Type B pancreatic cell (in vitro differentiated cells): Measurements from ENCODE around the gene KCNG3. TPM values are rescaled to one million over a fixed set of nuclear protein-coding genes. Genes with fewer than 3 reads are reported as not detected.

Experiments
- DNase-seq: peaks from one replicate; pipeline ENCODE4 v3.0.0; 2021; ENCODE audit warnings: mixed read lengths; ENCODE audit not compliant: unreplicated experiment; ENCODE audit errors: extremely low spot score
- H3K27ac Mint-ChIP-seq: 2 replicates; pipeline ENCODE4 v1.8.0; 2021; ENCODE audit warnings: mild to moderate bottlenecking, mixed read lengths
- H3K27me3 Mint-ChIP-seq: 2 replicates; pipeline ENCODE4 v1.8.0; 2021; ENCODE audit warnings: mixed read lengths
- H3K36me3 Mint-ChIP-seq: 2 replicates; pipeline ENCODE4 v1.8.0; 2021; ENCODE audit warnings: mixed read lengths
- H3K4me1 Mint-ChIP-seq: one replicate; pipeline ENCODE4 v1.8.0; 2021; ENCODE audit warnings: mixed read lengths; ENCODE audit not compliant: unreplicated experiment
- H3K4me3 Mint-ChIP-seq: 2 replicates; pipeline ENCODE4 v1.8.0; 2021; ENCODE audit warnings: mild to moderate bottlenecking, mixed read lengths
- H3K9me3 Mint-ChIP-seq: 2 replicates; pipeline ENCODE4 v1.8.0; 2021; ENCODE audit warnings: mixed read lengths
- CTCF ChIP-seq: fragments of 200-600 bp; sonication (generic); conservative IDR thresholded peaks from 2 replicates; pipeline ENCODE4 v1.5.0; 2021; ENCODE audit warnings: antibody characterized with exemption, mild to moderate bottlenecking
- long read RNA-seq: library from polyadenylated mRNA; unstranded; transcript quantifications from one replicate; pipeline ENCODE4 v2.0.0, GENCODE V29; 2020
- total RNA-seq: library from RNA; stranded (reverse); gene quantifications from 2 replicates; pipeline ENCODE4 v1.2.1, GENCODE V29; 2021; ENCODE audit warnings: low replicate concordance

The KCNG3 gene
- total RNA-seq: 0.65 and 0.88 TPM in 2 replicates
- long read RNA-seq: 0 reads

- DNase-seq: peak; percentile 82
- no peaks in the 10 kb centered on the region for H3K36me3 Mint-ChIP-seq
- H3K27ac Mint-ChIP-seq: peak within 1 kb of the TSS; percentile 89
- no peak for TF ChIP-seq CTCF
- no peaks in the 10 kb centered on the region for H3K9me3 Mint-ChIP-seq
- H3K27me3 Mint-ChIP-seq: peaks cover 55% of the 10 kb centered on the region
- peaks cover 19% of the 10 kb centered on the region for H3K4me1 Mint-ChIP-seq
- peak within 1 kb of the TSS; percentile 92 for H3K4me3 Mint-ChIP-seq
These were observed at the start of gene KCNG3 for GRCh38 chr2:42493468-42494354. Gene KCNG3 (minus strand): TSS chr2:42493982. CDS start chr2:42493501, 481 bp downstream.

- no peaks in the 10 kb centered on the region for H3K9me3 Mint-ChIP-seq
- no peaks in the 10 kb centered on the region for H3K27me3 Mint-ChIP-seq
- H3K27ac Mint-ChIP-seq: no peak overlapping the region
- DNase-seq: no peak
- H3K4me1 Mint-ChIP-seq: peaks cover 12% of the 10 kb centered on the region
- no peak overlapping the region for H3K4me3 Mint-ChIP-seq
- no peak for TF ChIP-seq CTCF
- H3K36me3 Mint-ChIP-seq: no peaks in the 10 kb centered on the region
These were observed 49.1 kb upstream of the KCNG3 start for GRCh38 chr2:42542871-42543270.

- H3K36me3 Mint-ChIP-seq: no peaks in the 10 kb centered on the region
- no peak overlapping the region for H3K4me3 Mint-ChIP-seq
- TF ChIP-seq CTCF: no peak
- no peak for DNase-seq
- H3K27ac Mint-ChIP-seq: no peak overlapping the region
- no peaks in the 10 kb centered on the region for H3K9me3 Mint-ChIP-seq
- no peaks in the 10 kb centered on the region for H3K27me3 Mint-ChIP-seq
- no peaks in the 10 kb centered on the region for H3K4me1 Mint-ChIP-seq
These were observed 43.7 kb upstream of the KCNG3 start for GRCh38 chr2:42537493-42537892.

GRCh38 chr2:42532397-42532796 lies 38.6 kb upstream of the KCNG3 start:
- no peaks in the 10 kb centered on the region for H3K9me3 Mint-ChIP-seq
- no peaks in the 10 kb centered on the region for H3K4me1 Mint-ChIP-seq
- no peak overlapping the region for H3K27ac Mint-ChIP-seq
- no peak for TF ChIP-seq CTCF
- DNase-seq: no peak
- no peak overlapping the region for H3K4me3 Mint-ChIP-seq
- no peaks in the 10 kb centered on the region for H3K27me3 Mint-ChIP-seq
- no peaks in the 10 kb centered on the region for H3K36me3 Mint-ChIP-seq

- Mint-ChIP-seq H3K9me3 (peaks cover 3% of the 10 kb centered on the region), H3K27ac (no peak overlapping the region), H3K27me3 (no peaks in the 10 kb centered on the region), H3K4me3 (no peak overlapping the region), H3K36me3 (no peaks in the 10 kb centered on the region), H3K4me1 (peaks cover 6% of the 10 kb centered on the region)
- TF ChIP-seq CTCF: no peak
- DNase-seq: no peak
These were observed 29.6 kb upstream of the KCNG3 start for GRCh38 chr2:42523341-42523740.
